PC-3 (cell line): Measurements from ENCODE around the gene ABHD11.

Experiments
- EZH2 ChIP-seq: fragments of 300-600 bp; sonication (generic); IDR thresholded peaks from one replicate; pipeline ENCODE4 v1.6.1; 2017; ENCODE audit warnings: antibody characterized with exemption, mild to moderate bottlenecking, low read length; ENCODE audit not compliant: unreplicated experiment
- TF ChIP-seq, protein P1 (sequence below): fragments of 300-600 bp; sonication (generic); conservative IDR thresholded peaks from 2 replicates; pipeline ENCODE4 v1.5.1; 2017; ENCODE audit warnings: antibody characterized with exemption, low read depth, mild to moderate bottlenecking, low read length

DNA sequence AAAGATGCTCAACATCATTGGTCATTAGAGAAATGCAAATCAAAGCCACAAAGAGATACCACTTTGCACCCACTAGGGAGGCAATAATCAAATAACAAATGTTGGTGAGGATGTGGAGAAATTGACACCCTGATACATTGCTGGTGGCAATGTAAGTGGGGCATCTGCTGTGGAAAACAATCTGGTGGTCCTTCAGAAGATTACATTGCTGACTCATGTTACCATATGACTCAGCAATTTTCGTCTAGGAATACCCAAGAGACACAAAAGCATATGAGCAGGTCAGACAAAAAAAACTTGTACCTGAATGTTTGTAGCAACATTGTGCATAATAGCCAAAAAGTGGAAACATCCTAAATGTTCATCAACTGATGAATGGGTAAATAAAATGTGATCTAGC, 36.3 kb upstream of the ABHD11 start:
- TF ChIP-seq, protein P1, sequence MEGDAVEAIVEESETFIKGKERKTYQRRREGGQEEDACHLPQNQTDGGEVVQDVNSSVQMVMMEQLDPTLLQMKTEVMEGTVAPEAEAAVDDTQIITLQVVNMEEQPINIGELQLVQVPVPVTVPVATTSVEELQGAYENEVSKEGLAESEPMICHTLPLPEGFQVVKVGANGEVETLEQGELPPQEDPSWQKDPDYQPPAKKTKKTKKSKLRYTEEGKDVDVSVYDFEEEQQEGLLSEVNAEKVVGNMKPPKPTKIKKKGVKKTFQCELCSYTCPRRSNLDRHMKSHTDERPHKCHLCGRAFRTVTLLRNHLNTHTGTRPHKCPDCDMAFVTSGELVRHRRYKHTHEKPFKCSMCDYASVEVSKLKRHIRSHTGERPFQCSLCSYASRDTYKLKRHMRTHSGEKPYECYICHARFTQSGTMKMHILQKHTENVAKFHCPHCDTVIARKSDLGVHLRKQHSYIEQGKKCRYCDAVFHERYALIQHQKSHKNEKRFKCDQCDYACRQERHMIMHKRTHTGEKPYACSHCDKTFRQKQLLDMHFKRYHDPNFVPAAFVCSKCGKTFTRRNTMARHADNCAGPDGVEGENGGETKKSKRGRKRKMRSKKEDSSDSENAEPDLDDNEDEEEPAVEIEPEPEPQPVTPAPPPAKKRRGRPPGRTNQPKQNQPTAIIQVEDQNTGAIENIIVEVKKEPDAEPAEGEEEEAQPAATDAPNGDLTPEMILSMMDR = no peak
- TF ChIP-seq EZH2 = no peak
